GM19328 (cell line): ENCODE results near the gene TOX3.

ENCODE experiments used
- ATAC-seq: cut with Tn5 transposase; IDR thresholded peaks from one replicate; pipeline ENCODE4 v1.9.1; 2021; ENCODE audit warnings: mild to moderate bottlenecking, moderate library complexity; ENCODE audit not compliant: unreplicated experiment

TOX3 gene

DNA sequence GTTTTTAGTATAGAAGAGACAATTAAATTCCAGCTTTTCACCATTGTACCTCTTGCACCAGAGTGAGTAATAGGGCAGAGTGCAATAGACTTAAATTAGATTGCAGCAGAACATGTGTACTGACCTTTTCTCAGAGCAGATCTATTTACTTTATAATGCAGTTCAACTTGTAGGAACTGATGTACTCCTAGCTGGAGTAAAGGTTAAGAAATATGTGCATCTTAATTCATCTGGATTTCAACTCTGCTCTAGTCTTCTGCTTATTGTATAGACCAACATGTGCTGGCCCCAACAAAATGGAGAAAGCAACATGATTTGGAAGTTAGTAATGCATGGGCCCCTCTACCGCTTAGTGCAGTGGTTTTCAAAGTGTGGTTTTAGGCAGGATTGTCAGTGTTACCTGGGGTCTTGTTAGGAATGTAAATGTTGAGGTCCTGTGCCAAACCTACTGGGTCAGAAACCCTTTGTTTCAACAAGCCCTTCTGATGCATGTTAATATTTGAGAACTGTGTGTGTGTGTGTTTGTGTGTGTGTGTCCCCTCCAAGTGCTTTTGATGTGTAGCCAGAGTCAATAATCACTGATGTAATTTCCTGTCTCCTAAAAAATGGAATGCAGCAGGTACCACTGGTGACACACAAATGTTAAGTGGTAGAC is 138.6 kb downstream of the TOX3 start:
- ATAC-seq, result no peak

DNA sequence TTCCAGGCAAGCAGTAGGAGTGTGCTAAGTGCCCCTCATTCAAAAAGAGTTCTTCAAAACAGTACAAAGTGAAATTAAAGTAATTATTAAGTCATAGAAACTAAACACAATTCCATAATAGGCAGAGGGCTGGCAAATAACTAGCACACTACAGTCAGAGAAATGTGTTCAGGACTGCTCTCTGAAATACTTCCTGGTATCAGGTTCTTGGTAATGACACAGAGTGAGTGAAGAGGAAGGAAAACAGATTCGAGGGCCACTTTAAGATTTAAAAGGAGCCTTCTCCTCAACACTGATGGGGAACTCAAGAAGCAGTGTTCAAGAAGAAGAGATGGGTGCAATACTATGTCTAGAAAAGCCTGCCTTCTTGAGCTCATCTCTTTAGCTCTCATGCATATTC is 139.2 kb downstream of the TOX3 start:
- no peak for ATAC-seq

DNA sequence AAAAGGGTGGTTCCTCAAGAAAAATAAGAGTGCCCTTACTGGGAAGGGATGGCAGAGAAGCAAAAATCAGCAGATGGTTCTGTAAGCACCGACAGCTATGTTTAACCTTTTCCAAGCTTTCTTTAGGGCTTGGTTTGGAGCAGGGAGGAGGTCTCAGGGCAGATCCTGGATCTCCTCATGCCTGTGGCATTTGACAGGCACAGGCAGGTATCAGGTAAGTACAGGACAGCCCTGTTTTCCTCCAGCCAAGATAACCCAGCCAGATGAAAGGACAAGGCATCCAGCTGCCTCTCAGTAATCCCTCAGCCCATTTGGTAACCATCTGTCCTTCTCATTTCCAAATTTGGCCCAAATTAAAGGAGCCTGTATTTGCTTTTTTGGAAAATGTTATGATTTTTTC is 141.5 kb downstream of the TOX3 start:
- ATAC-seq, result no peak

GRCh38 chr16:52404546-52404945 is 142.4 kb downstream of the TOX3 start:
- ATAC-seq, result no peak

DNA sequence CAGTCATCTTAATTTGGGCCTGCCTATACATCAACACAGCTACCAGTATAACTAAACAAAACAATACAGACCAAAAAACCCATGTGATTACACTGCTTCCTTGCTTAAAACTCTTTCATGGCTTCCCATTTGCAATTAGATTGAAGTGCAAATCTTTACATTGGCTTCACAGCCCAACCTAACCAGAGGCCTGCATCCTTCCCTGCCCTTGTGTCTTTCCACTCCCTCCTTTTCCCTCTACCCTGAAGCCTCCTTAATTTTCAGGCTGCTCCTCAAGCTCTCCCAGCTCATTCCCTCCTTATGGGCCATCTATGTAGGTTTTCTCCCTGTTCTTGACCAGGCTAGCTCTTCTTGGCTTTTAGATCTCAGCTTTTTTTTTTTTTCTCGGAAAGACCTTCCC is 147.8 kb downstream of the TOX3 start:
- no peak for ATAC-seq

DNA sequence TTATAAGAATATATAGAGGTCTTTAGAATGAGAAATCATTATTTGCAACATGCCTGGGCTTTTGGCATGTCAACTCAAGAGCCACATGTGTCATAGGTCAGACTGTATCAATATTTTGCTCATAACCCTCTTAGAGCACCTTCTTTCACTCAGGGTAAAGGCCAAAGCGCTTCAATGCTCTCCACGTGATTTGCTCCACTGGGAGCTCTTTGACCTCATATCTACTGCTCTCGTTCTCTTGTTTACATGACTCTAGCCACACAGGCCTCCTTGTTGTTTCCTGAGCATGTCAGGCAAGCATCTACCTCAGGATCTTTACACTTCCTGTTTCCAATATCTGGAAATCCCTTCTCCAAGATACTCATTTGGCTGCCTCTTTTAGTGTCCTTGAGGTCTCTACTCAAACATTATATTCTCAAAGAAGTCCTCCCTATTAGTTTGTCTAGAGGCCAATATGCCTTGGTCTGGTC is 148.4 kb downstream of the TOX3 start:
- ATAC-seq, result no peak

- ATAC-seq, result no peak
Measured at GRCh38 chr16:52398021-52398420, 148.9 kb downstream of the TOX3 start.

GRCh38 chr16:52393448-52393847 is 153.5 kb downstream of the TOX3 start:
- no peak for ATAC-seq

DNA sequence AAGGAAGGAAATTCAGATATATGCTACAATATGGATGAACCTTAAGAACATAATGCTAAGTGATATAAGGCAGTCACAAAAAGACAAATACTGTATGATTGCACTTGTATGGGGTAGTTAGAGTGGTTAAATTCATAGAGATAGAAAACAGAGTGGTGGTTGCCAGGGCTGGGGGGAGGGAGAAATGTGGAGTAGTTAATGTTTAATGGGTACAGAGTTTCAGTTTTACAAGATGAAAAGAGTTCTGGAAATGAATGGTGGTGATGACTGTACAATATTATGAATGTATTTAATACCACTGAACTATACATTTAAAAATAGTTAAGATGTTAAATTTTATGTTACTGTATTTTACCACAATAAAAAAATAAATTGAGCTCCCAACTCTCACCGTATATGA is 157.9 kb downstream of the TOX3 start:
- no peak for ATAC-seq
